ENCODE measurements around the gene PSKH1. TPM values are rescaled to one million over a fixed set of nuclear protein-coding genes. Genes with fewer than 3 reads are reported as not detected.

Gene PSKH1
- polyA plus RNA-seq, 1 donor from 2014 or later, result 3.8 TPM

- H3K4me3 ChIP-seq (ENCODE audit: low read length), result no peak overlapping the region
- no peaks in the 10 kb centered on the region for H3K79me2 ChIP-seq (replicated peaks; ENCODE audit: insufficient read depth, low read length)
- no peaks in the 10 kb centered on the region for H3K27me3 ChIP-seq (ENCODE audit: insufficient read depth, low read depth, low read length)
- H3K36me3 ChIP-seq (ENCODE audit: insufficient read depth, low read length), result no peaks in the 10 kb centered on the region
- H4K20me1 ChIP-seq (ENCODE audit: insufficient read depth), result no peaks in the 10 kb centered on the region
- H3K27ac ChIP-seq (ENCODE audit: low read length), result no peak overlapping the region
- H3K4me2 ChIP-seq (ENCODE audit: low read length), result no peak overlapping the region
- no peak for TF ChIP-seq RAD21 (conservative IDR thresholded peaks at IDR 0.05)
- H3K9me3 ChIP-seq (ENCODE audit: low read length), result no peaks in the 10 kb centered on the region
- no peak overlapping the region for H3K9ac ChIP-seq (ENCODE audit: low read length)
- no peaks in the 10 kb centered on the region for H3F3A ChIP-seq (ENCODE audit: insufficient read depth, low read length, poor library complexity, severe bottlenecking)
- no peak overlapping the region for H2AFZ ChIP-seq (ENCODE audit: low read depth, low read length)
- no peaks in the 10 kb centered on the region for H3K9me2 ChIP-seq (ENCODE audit: insufficient read depth, low read length)
Measured at GRCh38 chr16:67946128-67946569, 53.1 kb downstream of the PSKH1 start.

- Histone ChIP-seq H3K9ac (ENCODE audit: low read length) (no peak overlapping the region), H3K27ac (ENCODE audit: low read length) (no peak overlapping the region), H3K36me3 (ENCODE audit: insufficient read depth, low read length) (no peaks in the 10 kb centered on the region), H3K9me2 (ENCODE audit: insufficient read depth, low read length) (no peaks in the 10 kb centered on the region), H3F3A (ENCODE audit: insufficient read depth, low read length, poor library complexity, severe bottlenecking) (no peaks in the 10 kb centered on the region), H3K4me2 (ENCODE audit: low read length) (no peak overlapping the region), H4K20me1 (ENCODE audit: insufficient read depth) (no peaks in the 10 kb centered on the region), H3K27me3 (ENCODE audit: insufficient read depth, low read depth, low read length) (no peaks in the 10 kb centered on the region), H2AFZ (ENCODE audit: low read depth, low read length) (no peak overlapping the region), H3K79me2 (replicated peaks; ENCODE audit: insufficient read depth, low read length) (no peaks in the 10 kb centered on the region), H3K9me3 (ENCODE audit: low read length) (no peaks in the 10 kb centered on the region), H3K4me3 (ENCODE audit: low read length) (no peak overlapping the region)
- TF ChIP-seq MXI1 (conservative IDR thresholded peaks at IDR 0.05; ENCODE audit: poor library complexity, severe bottlenecking), result no peak
- TF ChIP-seq, protein P1, sequence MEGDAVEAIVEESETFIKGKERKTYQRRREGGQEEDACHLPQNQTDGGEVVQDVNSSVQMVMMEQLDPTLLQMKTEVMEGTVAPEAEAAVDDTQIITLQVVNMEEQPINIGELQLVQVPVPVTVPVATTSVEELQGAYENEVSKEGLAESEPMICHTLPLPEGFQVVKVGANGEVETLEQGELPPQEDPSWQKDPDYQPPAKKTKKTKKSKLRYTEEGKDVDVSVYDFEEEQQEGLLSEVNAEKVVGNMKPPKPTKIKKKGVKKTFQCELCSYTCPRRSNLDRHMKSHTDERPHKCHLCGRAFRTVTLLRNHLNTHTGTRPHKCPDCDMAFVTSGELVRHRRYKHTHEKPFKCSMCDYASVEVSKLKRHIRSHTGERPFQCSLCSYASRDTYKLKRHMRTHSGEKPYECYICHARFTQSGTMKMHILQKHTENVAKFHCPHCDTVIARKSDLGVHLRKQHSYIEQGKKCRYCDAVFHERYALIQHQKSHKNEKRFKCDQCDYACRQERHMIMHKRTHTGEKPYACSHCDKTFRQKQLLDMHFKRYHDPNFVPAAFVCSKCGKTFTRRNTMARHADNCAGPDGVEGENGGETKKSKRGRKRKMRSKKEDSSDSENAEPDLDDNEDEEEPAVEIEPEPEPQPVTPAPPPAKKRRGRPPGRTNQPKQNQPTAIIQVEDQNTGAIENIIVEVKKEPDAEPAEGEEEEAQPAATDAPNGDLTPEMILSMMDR (IDR thresholded peaks at IDR 0.05; ENCODE audit: poor library complexity, severe bottlenecking), result no peak
- no peak for TF ChIP-seq EP300 (conservative IDR thresholded peaks at IDR 0.05; ENCODE audit: poor library complexity, severe bottlenecking)
- TF ChIP-seq POLR2AphosphoS5 (IDR thresholded peaks at IDR 0.05), result no peak
- TF ChIP-seq EZH2 (IDR thresholded peaks at IDR 0.05; ENCODE audit: borderline replicate concordance, insufficient read depth, low read length, poor library complexity, severe bottlenecking), result no peak
- no peak for TF ChIP-seq TAF1 (IDR thresholded peaks at IDR 0.05; ENCODE audit: low read depth)
- TF ChIP-seq REST (IDR thresholded peaks at IDR 0.05; ENCODE audit: borderline replicate concordance), result no peak
- TF ChIP-seq SMC3 (conservative IDR thresholded peaks at IDR 0.05; ENCODE audit: poor library complexity), result no peak
- no peak for TF ChIP-seq RAD21 (conservative IDR thresholded peaks at IDR 0.05)
Measured at GRCh38 chr16:67946966-67947558, 54.0 kb downstream of the PSKH1 start.
